ENCODE results near the gene MAMDC4. TPM values are rescaled to one million over a fixed set of nuclear protein-coding genes. Genes with fewer than 3 reads are reported as not detected.

The MAMDC4 gene
- total RNA-seq, 1 donor from 2014 or later = 7.7 TPM

GRCh38 chr9:136826703-136827582, 25.2 kb upstream of the MAMDC4 start:
- Mint-ChIP-seq H3K4me3 (ENCODE audit: unreplicated experiment) (no peak overlapping the region), H3K9me3 (ENCODE audit: low read depth) (no peaks in the 10 kb centered on the region), H3K4me1 (ENCODE audit: low read depth) (no peaks in the 10 kb centered on the region), H3K27me3 (ENCODE audit: low read depth) (no peaks in the 10 kb centered on the region), H3K36me3 (ENCODE audit: low read depth) (no peaks in the 10 kb centered on the region), H3K27ac (ENCODE audit: unreplicated experiment) (no peak overlapping the region)
- no peak for DNase-seq (ENCODE audit: low spot score)
- no peak for TF ChIP-seq CTCF (IDR thresholded peaks at IDR 0.05)

GRCh38 chr9:136827794-136828473, 24.2 kb upstream of the MAMDC4 start:
- TF ChIP-seq CTCF (IDR thresholded peaks at IDR 0.05) = no peak
- no peak for DNase-seq (ENCODE audit: low spot score)
- Mint-ChIP-seq H3K27ac (ENCODE audit: unreplicated experiment) (no peak overlapping the region), H3K36me3 (ENCODE audit: low read depth) (no peaks in the 10 kb centered on the region), H3K9me3 (ENCODE audit: low read depth) (no peaks in the 10 kb centered on the region), H3K27me3 (ENCODE audit: low read depth) (no peaks in the 10 kb centered on the region), H3K4me3 (ENCODE audit: unreplicated experiment) (no peak overlapping the region), H3K4me1 (ENCODE audit: low read depth) (no peaks in the 10 kb centered on the region)

GRCh38 chr9:136828474-136829140, 23.5 kb upstream of the MAMDC4 start:
- no peak for DNase-seq (ENCODE audit: low spot score)
- TF ChIP-seq CTCF (IDR thresholded peaks at IDR 0.05) = no peak
- Mint-ChIP-seq H3K9me3 (ENCODE audit: low read depth) (no peaks in the 10 kb centered on the region), H3K36me3 (ENCODE audit: low read depth) (no peaks in the 10 kb centered on the region), H3K27ac (ENCODE audit: unreplicated experiment) (no peak overlapping the region), H3K4me1 (ENCODE audit: low read depth) (no peaks in the 10 kb centered on the region), H3K27me3 (ENCODE audit: low read depth) (no peaks in the 10 kb centered on the region), H3K4me3 (ENCODE audit: unreplicated experiment) (no peak overlapping the region)

GRCh38 chr9:136829412-136829811, 22.7 kb upstream of the MAMDC4 start:
- no peaks in the 10 kb centered on the region for H3K9me3 Mint-ChIP-seq (ENCODE audit: low read depth)
- TF ChIP-seq CTCF (IDR thresholded peaks at IDR 0.05) = no peak
- H3K27ac Mint-ChIP-seq (ENCODE audit: unreplicated experiment) = no peak overlapping the region
- no peaks in the 10 kb centered on the region for H3K27me3 Mint-ChIP-seq (ENCODE audit: low read depth)
- no peaks in the 10 kb centered on the region for H3K4me1 Mint-ChIP-seq (ENCODE audit: low read depth)
- no peak overlapping the region for H3K4me3 Mint-ChIP-seq (ENCODE audit: unreplicated experiment)
- no peak for DNase-seq (ENCODE audit: low spot score)
- no peaks in the 10 kb centered on the region for H3K36me3 Mint-ChIP-seq (ENCODE audit: low read depth)

All from chondrocyte (in vitro differentiated cells).